PC-3 (cell line): ENCODE results near the gene MS4A15.

Experiments used
- EZH2 ChIP-seq: fragments of 300-600 bp; sonication (generic); IDR thresholded peaks from one replicate; pipeline ENCODE4 v1.6.1; 2017; ENCODE audit warnings: antibody characterized with exemption, mild to moderate bottlenecking, low read length; ENCODE audit not compliant: unreplicated experiment
- TF ChIP-seq, protein P1 (sequence below): fragments of 300-600 bp; sonication (generic); conservative IDR thresholded peaks from 2 replicates; pipeline ENCODE4 v1.5.1; 2017; ENCODE audit warnings: antibody characterized with exemption, low read depth, mild to moderate bottlenecking, low read length

DNA sequence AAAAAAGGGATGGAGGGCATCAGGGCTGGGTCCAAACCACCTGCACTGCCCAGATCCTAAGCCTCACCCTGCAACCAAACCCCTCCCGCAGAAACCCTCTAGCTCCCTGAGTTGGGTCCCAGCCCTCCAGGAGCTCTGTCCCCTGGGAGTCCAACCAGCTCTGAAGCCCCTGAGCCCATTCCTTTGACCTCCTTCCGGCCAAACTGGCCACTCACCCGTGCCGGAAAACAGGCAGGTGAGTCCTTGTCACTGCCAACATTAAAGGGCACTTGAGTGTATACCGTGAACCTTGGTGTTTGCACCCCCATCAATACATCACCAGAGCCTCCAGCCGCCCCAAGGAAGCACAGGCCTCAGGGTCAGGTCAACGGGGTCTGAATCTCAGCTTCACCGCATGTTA is 11.5 kb downstream of the MS4A15 start:
- TF ChIP-seq, protein P1, sequence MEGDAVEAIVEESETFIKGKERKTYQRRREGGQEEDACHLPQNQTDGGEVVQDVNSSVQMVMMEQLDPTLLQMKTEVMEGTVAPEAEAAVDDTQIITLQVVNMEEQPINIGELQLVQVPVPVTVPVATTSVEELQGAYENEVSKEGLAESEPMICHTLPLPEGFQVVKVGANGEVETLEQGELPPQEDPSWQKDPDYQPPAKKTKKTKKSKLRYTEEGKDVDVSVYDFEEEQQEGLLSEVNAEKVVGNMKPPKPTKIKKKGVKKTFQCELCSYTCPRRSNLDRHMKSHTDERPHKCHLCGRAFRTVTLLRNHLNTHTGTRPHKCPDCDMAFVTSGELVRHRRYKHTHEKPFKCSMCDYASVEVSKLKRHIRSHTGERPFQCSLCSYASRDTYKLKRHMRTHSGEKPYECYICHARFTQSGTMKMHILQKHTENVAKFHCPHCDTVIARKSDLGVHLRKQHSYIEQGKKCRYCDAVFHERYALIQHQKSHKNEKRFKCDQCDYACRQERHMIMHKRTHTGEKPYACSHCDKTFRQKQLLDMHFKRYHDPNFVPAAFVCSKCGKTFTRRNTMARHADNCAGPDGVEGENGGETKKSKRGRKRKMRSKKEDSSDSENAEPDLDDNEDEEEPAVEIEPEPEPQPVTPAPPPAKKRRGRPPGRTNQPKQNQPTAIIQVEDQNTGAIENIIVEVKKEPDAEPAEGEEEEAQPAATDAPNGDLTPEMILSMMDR, result no peak
- no peak for TF ChIP-seq EZH2
